ENCODE data around the gene S100A1. TPM values are rescaled to one million over a fixed set of nuclear protein-coding genes. Genes with fewer than 3 reads are reported as not detected.
A peak's percentile ranks its signal among the peaks of the same experiment; 100 is the strongest.
"Not testable (repeated sequence)": the region's sequence is repeated elsewhere in the genome, so short reads cannot be mapped to it uniquely, and the experiment has no call there.

Gene S100A1
- total and polyA plus RNA-seq, 2 experiments from 2014 or later: 7.6 TPM; not detected in 1

DNA sequence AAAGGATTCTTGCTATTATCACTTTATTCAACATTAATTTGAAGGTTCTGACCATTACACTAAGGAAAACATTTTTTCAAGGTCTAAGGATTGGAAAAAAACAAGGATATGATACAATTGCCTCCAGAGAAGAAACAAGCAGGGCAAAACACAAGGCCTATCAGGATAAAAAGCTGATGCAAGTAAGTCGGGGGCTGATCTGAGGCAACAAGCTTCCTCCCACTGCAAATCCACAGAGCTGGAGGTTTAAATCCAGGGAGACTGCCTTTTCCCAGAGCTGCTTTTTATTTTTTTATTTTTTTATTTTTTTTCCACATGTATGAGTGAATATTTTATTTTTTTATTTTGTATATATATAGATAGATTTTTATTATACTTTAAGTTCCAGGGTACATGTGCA, 43.2 kb upstream of the S100A1 start:
- Histone ChIP-seq H3K27me3 (no peaks in the 10 kb centered on the region), H3K27ac (no peak overlapping the region), H3K4me1 (ENCODE audit: low read depth) (peaks cover 8% of the 10 kb centered on the region), H3K9me3 (ENCODE audit: low read depth) (no peaks in the 10 kb centered on the region), H3K36me3 (no peaks in the 10 kb centered on the region), H3K4me3 (no peak overlapping the region)
- DNase-seq (ENCODE audit: low read depth in 1 of 2, low spot score in 1 of 2): peak in 1 of 2 donors; percentile 35
- TF ChIP-seq, protein P1, sequence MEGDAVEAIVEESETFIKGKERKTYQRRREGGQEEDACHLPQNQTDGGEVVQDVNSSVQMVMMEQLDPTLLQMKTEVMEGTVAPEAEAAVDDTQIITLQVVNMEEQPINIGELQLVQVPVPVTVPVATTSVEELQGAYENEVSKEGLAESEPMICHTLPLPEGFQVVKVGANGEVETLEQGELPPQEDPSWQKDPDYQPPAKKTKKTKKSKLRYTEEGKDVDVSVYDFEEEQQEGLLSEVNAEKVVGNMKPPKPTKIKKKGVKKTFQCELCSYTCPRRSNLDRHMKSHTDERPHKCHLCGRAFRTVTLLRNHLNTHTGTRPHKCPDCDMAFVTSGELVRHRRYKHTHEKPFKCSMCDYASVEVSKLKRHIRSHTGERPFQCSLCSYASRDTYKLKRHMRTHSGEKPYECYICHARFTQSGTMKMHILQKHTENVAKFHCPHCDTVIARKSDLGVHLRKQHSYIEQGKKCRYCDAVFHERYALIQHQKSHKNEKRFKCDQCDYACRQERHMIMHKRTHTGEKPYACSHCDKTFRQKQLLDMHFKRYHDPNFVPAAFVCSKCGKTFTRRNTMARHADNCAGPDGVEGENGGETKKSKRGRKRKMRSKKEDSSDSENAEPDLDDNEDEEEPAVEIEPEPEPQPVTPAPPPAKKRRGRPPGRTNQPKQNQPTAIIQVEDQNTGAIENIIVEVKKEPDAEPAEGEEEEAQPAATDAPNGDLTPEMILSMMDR (IDR thresholded peaks at IDR 0.05; ENCODE audit: low read depth, low read length): no peak

DNA sequence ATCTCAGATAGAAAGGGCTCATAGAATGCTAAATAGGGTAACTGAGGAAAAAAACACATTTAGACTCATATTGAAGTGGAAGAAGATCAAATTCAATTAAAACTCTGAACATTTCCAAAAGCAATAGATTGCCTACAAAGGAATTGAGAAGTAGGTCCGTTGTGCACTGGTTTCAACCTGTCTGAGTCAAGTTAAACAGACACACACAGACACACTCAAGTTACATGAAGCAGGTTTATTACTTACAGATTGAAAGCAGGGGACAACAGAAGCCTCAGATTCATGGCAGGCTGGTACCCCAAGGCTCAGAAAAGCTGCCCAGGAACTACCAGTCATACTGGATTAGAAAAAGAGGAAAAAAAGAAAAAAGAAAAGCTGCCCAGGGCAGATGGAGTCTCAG, 41.9 kb upstream of the S100A1 start:
- Histone ChIP-seq H3K9me3 (ENCODE audit: low read depth) (no peaks in the 10 kb centered on the region), H3K4me1 (ENCODE audit: low read depth) (peaks cover 8% of the 10 kb centered on the region), H3K36me3 (no peaks in the 10 kb centered on the region), H3K4me3 (no peak overlapping the region), H3K27ac (no peak overlapping the region), H3K27me3 (no peaks in the 10 kb centered on the region)
- no peak for DNase-seq (ENCODE audit: low read depth in 1 of 2, low spot score in 1 of 2)
- TF ChIP-seq, protein P1 (IDR thresholded peaks at IDR 0.05; ENCODE audit: low read depth, low read length): no peak

DNA sequence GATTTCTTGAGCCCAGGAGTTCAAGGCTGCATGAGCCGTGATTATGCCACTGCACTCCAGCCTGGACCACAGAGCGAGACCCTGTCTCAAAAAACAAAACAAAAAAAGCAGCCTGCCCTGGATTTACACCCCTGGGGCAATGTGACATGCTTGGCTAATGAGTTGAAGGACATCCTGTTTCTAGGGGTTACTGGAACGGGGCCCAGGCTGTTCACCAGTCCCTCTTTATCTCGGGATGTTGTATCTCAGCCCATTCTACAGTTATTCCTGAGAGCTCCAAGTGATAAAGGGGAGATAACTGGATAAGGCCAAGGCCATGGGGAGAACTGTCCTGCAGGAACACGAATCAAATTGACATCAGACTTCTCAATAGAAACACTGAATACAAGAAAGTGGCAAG, 40.9 kb upstream of the S100A1 start:
- Histone ChIP-seq H3K27ac (no peak overlapping the region), H3K36me3 (no peaks in the 10 kb centered on the region), H3K4me3 (no peak overlapping the region), H3K4me1 (ENCODE audit: low read depth) (peaks cover 8% of the 10 kb centered on the region), H3K27me3 (no peaks in the 10 kb centered on the region), H3K9me3 (ENCODE audit: low read depth) (no peaks in the 10 kb centered on the region)
- TF ChIP-seq, protein P1 (IDR thresholded peaks at IDR 0.05; ENCODE audit: low read depth, low read length): no peak
- no peak for DNase-seq (ENCODE audit: low read depth in 1 of 2, low spot score in 1 of 2)

DNA sequence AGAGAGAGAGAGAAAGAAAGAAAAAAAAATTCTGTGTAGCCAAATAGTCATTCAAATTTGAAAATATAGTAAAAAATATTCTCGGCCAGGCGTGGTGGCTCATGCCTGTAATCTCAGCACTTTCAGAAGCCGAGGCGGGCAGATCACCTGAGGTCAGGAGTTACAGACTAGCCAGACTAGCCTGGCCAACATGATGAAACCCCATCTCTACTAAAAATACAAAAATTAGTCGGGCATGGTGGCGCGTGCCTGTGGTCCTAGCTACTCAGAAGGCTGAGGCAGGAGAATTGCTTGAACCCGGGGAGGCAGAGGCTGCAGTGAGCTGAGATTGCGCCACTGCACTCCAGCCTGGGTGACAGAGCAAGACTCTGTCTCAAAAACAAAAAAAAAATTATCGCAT, 40.2 kb upstream of the S100A1 start:
- H3K4me1 ChIP-seq (ENCODE audit: low read depth); H3K4me3 ChIP-seq; DNase-seq (ENCODE audit: low read depth in 1 of 2, low spot score in 1 of 2); H3K9me3 ChIP-seq (ENCODE audit: low read depth); H3K27me3 ChIP-seq; H3K36me3 ChIP-seq; H3K27ac ChIP-seq: not testable (repeated sequence)

DNA sequence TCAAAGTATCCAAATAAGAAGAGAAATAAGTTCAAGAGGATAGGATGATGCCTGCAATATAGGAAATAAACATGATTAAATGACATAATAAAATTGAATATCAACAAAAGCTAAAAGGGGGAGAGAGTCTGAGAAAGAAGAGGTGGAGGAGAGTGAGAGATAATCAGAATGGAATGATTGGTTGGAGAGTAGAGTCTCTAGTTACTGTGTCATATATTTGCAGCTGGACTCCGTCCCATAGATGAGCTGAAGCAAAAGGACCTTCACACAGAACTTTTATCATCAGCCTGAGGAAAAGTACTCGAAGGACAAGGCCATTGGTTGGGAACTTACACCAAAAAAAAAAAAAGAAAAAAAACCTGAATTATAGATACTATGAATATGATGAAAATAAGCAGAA, 39.8 kb upstream of the S100A1 start:
- H3K4me1 ChIP-seq (ENCODE audit: low read depth): peaks cover 8% of the 10 kb centered on the region
- H3K4me3 ChIP-seq: no peak overlapping the region
- TF ChIP-seq, protein P1 (IDR thresholded peaks at IDR 0.05; ENCODE audit: low read depth, low read length): no peak
- no peak for DNase-seq (ENCODE audit: low read depth in 1 of 2, low spot score in 1 of 2)
- H3K36me3 ChIP-seq: no peaks in the 10 kb centered on the region
- H3K27me3 ChIP-seq: no peaks in the 10 kb centered on the region
- no peak overlapping the region for H3K27ac ChIP-seq
- no peaks in the 10 kb centered on the region for H3K9me3 ChIP-seq (ENCODE audit: low read depth)

DNA sequence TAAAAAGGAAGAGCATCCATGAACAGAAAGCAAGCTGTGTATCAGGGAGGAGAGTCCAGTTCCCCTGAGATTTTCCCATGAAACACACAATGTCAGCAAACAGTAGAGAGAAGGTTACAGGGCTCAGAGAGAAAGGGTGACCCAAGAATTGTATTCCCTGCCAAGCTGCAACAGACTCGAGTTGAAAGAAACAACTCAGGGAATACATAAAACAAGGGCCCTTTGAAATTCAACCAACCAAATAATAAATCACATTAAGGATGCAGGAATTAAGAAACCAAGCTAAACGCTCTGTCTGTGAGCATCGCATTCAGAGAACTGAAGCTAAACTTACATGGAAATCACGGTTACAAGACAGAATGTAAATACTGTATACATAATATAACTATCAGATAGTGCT, 35.5 kb upstream of the S100A1 start:
- H3K27me3 ChIP-seq: no peaks in the 10 kb centered on the region
- no peak overlapping the region for H3K27ac ChIP-seq
- H3K4me1 ChIP-seq (ENCODE audit: low read depth): no peaks in the 10 kb centered on the region
- TF ChIP-seq, protein P1 (IDR thresholded peaks at IDR 0.05; ENCODE audit: low read depth, low read length): no peak
- no peak for DNase-seq (ENCODE audit: low read depth in 1 of 2, low spot score in 1 of 2)
- no peak overlapping the region for H3K4me3 ChIP-seq
- H3K9me3 ChIP-seq (ENCODE audit: low read depth): no peaks in the 10 kb centered on the region
- no peaks in the 10 kb centered on the region for H3K36me3 ChIP-seq

Measured in cardiac muscle cell (in vitro differentiated cells and primary cell).